NCI-H1048 (cell line): ENCODE measurements around the gene DRAM1.
"Not testable (repeated sequence)": the region's sequence is repeated elsewhere in the genome, so short reads cannot be mapped to it uniquely, and the experiment has no call there.

Experiments
- DNase-seq: peaks from one replicate; lab custom pipeline; 2025; lab: John Stamatoyannopoulos, UW

Gene DRAM1

GRCh38 chr12:101906226-101906625, 28.8 kb downstream of the DRAM1 start:
- no peak for DNase-seq

GRCh38 chr12:101908395-101908794, 31.0 kb downstream of the DRAM1 start:
- DNase-seq: no peak

GRCh38 chr12:101909646-101910045, 32.3 kb downstream of the DRAM1 start:
- DNase-seq: no peak

- DNase-seq: no peak
These were observed 38.5 kb downstream of the DRAM1 start for GRCh38 chr12:101915841-101916240.

- not testable (repeated sequence) for DNase-seq
These were observed 41.4 kb downstream of the DRAM1 start for GRCh38 chr12:101918805-101919204.

GRCh38 chr12:101919447-101919846, 42.1 kb downstream of the DRAM1 start:
- no peak for DNase-seq

- DNase-seq: no peak
These were observed 43.5 kb downstream of the DRAM1 start for GRCh38 chr12:101920906-101921305.

- no peak for DNase-seq
These were observed 45.8 kb downstream of the DRAM1 start for GRCh38 chr12:101923045-101923718.

- DNase-seq: no peak
These were observed 47.2 kb downstream of the DRAM1 start for GRCh38 chr12:101924618-101925017.

GRCh38 chr12:101925361-101925760, 48.0 kb downstream of the DRAM1 start:
- no peak for DNase-seq

GRCh38 chr12:101925935-101926334, 48.6 kb downstream of the DRAM1 start:
- no peak for DNase-seq

- DNase-seq: no peak
These were observed 49.7 kb downstream of the DRAM1 start for GRCh38 chr12:101927036-101927435.

- no peak for DNase-seq
These were observed 50.6 kb downstream of the DRAM1 start for GRCh38 chr12:101927999-101928398.

GRCh38 chr12:101928556-101928955, 51.2 kb downstream of the DRAM1 start:
- no peak for DNase-seq

- no peak for DNase-seq
These were observed 52.1 kb downstream of the DRAM1 start for GRCh38 chr12:101929365-101930041.

GRCh38 chr12:101931498-101932326, 54.3 kb downstream of the DRAM1 start:
- no peak for DNase-seq

- no peak for DNase-seq
These were observed 56.6 kb downstream of the DRAM1 start for GRCh38 chr12:101933866-101934514.

- DNase-seq: no peak
These were observed 58.7 kb downstream of the DRAM1 start for GRCh38 chr12:101935890-101936746.

- DNase-seq: no peak
These were observed 61.9 kb downstream of the DRAM1 start for GRCh38 chr12:101939306-101939705.

- DNase-seq: no peak
These were observed 62.5 kb downstream of the DRAM1 start for GRCh38 chr12:101939856-101940265.

GRCh38 chr12:101940400-101940950, 63.1 kb downstream of the DRAM1 start:
- no peak for DNase-seq
